ENCODE measurements around the gene NR4A1.

GRCh38 chr12:52044292-52044983 is 6.8 kb upstream of the NR4A1 start:
- TF ChIP-seq, protein P1, sequence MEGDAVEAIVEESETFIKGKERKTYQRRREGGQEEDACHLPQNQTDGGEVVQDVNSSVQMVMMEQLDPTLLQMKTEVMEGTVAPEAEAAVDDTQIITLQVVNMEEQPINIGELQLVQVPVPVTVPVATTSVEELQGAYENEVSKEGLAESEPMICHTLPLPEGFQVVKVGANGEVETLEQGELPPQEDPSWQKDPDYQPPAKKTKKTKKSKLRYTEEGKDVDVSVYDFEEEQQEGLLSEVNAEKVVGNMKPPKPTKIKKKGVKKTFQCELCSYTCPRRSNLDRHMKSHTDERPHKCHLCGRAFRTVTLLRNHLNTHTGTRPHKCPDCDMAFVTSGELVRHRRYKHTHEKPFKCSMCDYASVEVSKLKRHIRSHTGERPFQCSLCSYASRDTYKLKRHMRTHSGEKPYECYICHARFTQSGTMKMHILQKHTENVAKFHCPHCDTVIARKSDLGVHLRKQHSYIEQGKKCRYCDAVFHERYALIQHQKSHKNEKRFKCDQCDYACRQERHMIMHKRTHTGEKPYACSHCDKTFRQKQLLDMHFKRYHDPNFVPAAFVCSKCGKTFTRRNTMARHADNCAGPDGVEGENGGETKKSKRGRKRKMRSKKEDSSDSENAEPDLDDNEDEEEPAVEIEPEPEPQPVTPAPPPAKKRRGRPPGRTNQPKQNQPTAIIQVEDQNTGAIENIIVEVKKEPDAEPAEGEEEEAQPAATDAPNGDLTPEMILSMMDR (IDR thresholded peaks at IDR 0.05) = no peak
- TF ChIP-seq RCOR1 (IDR thresholded peaks at IDR 0.05; ENCODE audit: low read length) = no peak
- TF ChIP-seq JUND (IDR thresholded peaks at IDR 0.05) = no peak
- no peak for TF ChIP-seq POLR2AphosphoS5 (IDR thresholded peaks at IDR 0.05; ENCODE audit: low read depth, low read length)
- TF ChIP-seq TAF1 (IDR thresholded peaks at IDR 0.05; ENCODE audit: borderline replicate concordance, low read depth, low read length) = no peak
- no peak for TF ChIP-seq GATA2 (CRISPR knock-in tag; IDR thresholded peaks at IDR 0.05)

All from SK-N-SH (cell line).